ENCODE measurements around the gene C14orf180. TPM values are rescaled to one million over a fixed set of nuclear protein-coding genes. Genes with fewer than 3 reads are reported as not detected.

Gene C14orf180
- total RNA-seq (not detected), total RNA-seq (0 to 0.07 (median 0) reads per million in 29 experiments)
- total RNA-seq (2013): not detected

DNA sequence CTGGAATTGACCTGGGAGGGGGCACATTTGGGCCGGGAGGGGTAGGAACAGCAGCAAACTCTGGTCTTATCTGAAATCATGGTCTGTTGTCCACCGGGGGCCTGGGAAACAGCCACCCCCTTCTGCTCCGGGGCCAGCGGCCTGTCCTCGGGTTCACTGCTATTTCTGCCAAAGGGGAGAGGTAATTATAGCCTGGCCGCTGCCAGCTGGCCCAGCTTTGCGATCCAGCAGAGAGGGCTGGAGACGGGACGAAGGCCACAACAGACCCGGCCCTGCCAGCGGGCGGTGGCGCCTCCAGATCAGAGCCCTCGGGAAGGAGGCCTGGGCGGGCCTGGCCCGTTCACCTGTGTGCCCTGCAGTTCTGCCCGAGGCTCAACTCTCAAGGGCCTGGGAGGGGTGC is at the start of gene C14orf180:
Gene C14orf180, plus strand, starts transcription at position 258 of the 400 bp plus-strand sequence. CDS start 6,667 bp downstream, outside the sequence.
- no peak for ATAC-seq (replicated peaks in 1 of 4)
- H3K4me1 Mint-ChIP-seq: peaks cover 0 to 6% (median 0%) of the 10 kb centered on the region in 3 donors
- H3K4me3 ChIP-seq (ENCODE audit: control insufficient read depth in 1 of 2, extremely low read depth in 1 of 2, low read length in 1 of 2): no peak within 1 kb of the TSS
- no peak within 1 kb of the TSS for H3K4me3 Mint-ChIP-seq
- no peaks in the 10 kb centered on the region for H3K4me1 ChIP-seq (ENCODE audit: control insufficient read depth in 1 of 2, extremely low read depth in 1 of 2, insufficient read depth in 2 of 2, low read length in 2 of 2)
- no peak for DNase-seq
- no peaks in the 10 kb centered on the region for H3K9me3 Mint-ChIP-seq
- peaks cover 0 to 66% of the 10 kb centered on the region in 2 experiments for H3K27me3 ChIP-seq (replicated peaks in 1 of 2; ENCODE audit: control insufficient read depth in 2 of 2, extremely low read depth in 1 of 2, insufficient read depth in 2 of 2, low read length in 1 of 2)
- no peaks in the 10 kb centered on the region for H3K36me3 Mint-ChIP-seq
- 83% methylated on average over 17 of the region's 17 CpGs for WGBS (ENCODE audit: insufficient coverage)
- no peaks in the 10 kb centered on the region for H3K9me3 ChIP-seq
- H3K36me3 ChIP-seq (ENCODE audit: control insufficient read depth in 2 of 2, extremely low read depth in 1 of 2, insufficient read depth in 1 of 2, low read length in 1 of 2): no peaks in the 10 kb centered on the region
- H3K27ac ChIP-seq (ENCODE audit: low read length): no peak within 1 kb of the TSS
- ChIA-PET CTCF (no interaction called here), POLR2A (no interaction called here)
- H3K27ac Mint-ChIP-seq: no peak within 1 kb of the TSS
- peaks cover 4 to 12% of the 10 kb centered on the region in 2 donors for H3K27me3 Mint-ChIP-seq

DNA sequence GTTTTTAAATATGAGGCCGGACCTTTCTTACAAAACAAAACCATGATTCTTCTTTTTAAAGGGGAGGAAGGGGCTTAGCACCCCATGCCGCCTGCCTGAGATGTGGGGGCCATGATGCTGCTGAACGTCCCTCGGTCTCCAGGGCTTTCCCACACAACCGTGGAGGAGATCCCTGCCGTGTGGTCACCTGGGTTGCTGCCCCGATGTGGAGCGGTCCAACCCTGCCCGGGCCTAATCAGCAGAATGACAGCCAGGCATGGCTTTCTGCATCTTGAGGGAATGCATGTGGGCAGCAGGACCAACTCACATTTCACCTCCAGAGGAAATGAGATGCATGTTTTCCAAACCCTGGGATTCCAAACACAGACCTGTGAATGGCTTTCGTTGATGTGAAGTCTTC is 48.9 kb upstream of the C14orf180 start:
- no peak for ATAC-seq (replicated peaks in 1 of 4)
- WGBS (ENCODE audit: insufficient coverage): 83% methylated on average over 9 of the region's 10 CpGs
- POLR2A ChIA-PET: no interaction called here
- Mint-ChIP-seq H3K4me3 (no peak overlapping the region), H3K4me1 (peaks cover 7 to 18% (median 11%) of the 10 kb centered on the region in 3 donors), H3K36me3 (no peaks in the 10 kb centered on the region), H3K9me3 (peaks cover 20 to 33% (median 23%) of the 10 kb centered on the region in 3 donors), H3K27me3 (peaks cover 10 to 11% of the 10 kb centered on the region in 2 donors), H3K27ac (no peak overlapping the region)
- no peaks in the 10 kb centered on the region for H3K9me3 ChIP-seq
- H3K4me3 ChIP-seq (ENCODE audit: control insufficient read depth in 1 of 2, extremely low read depth in 1 of 2, low read length in 1 of 2): no peak overlapping the region
- H3K36me3 ChIP-seq (ENCODE audit: control insufficient read depth in 2 of 2, extremely low read depth in 1 of 2, insufficient read depth in 1 of 2, low read length in 1 of 2): no peaks in the 10 kb centered on the region
- CTCF ChIA-PET: no interaction called here
- peaks cover 0 to 13% of the 10 kb centered on the region in 2 experiments for H3K27me3 ChIP-seq (replicated peaks in 1 of 2; ENCODE audit: control insufficient read depth in 2 of 2, extremely low read depth in 1 of 2, insufficient read depth in 2 of 2, low read length in 1 of 2)
- H3K4me1 ChIP-seq (ENCODE audit: control insufficient read depth in 1 of 2, extremely low read depth in 1 of 2, insufficient read depth in 2 of 2, low read length in 2 of 2): no peaks in the 10 kb centered on the region
- DNase-seq: no peak
- H3K27ac ChIP-seq (ENCODE audit: low read length): no peak overlapping the region

DNA sequence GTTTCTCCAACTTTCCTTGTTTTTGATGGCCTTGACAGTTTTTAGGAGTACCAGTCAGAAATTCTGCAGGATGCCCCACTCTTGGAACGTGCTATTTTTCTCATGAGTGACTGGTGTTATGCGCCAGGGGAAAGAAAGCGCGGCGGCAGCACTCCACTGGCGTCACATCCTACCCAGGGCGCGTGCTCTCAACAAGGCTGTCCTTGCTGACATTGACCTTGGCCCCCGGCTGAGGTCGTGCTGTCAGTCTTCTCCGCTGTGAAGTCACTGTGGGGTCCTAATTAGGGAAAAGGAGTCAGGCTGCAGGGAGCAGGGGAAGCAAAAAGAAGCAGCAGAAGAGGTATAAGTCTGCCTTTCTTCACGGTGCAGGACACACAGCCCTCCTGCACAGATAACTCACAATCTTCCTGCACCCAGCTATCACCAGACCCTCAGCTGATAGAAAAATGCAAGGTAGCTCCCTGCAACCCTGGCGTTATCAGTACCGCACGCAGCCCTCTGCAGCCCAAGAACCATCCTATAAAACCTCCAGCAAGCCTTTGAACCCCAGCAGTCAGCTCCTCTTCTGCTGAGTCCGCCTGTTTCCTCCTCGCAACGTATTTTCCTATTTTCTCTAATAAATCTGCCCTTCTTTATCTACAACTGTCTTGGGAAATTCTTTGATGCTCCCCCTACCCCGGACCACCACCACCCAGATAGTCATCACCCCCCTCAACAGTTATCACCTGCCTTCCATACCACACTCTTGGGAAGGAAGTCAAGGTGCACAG is 48.0 kb upstream of the C14orf180 start:
- DNase-seq: no peak
- no peak overlapping the region for H3K4me3 ChIP-seq (ENCODE audit: control insufficient read depth in 1 of 2, extremely low read depth in 1 of 2, low read length in 1 of 2)
- no peaks in the 10 kb centered on the region for H3K36me3 ChIP-seq (ENCODE audit: control insufficient read depth in 2 of 2, extremely low read depth in 1 of 2, insufficient read depth in 1 of 2, low read length in 1 of 2)
- Mint-ChIP-seq H3K9me3 (peaks cover 18 to 33% (median 23%) of the 10 kb centered on the region in 3 donors), H3K4me3 (no peak overlapping the region), H3K27ac (no peak overlapping the region), H3K4me1 (peaks cover 7 to 16% (median 11%) of the 10 kb centered on the region in 3 donors), H3K27me3 (peaks cover 10 to 11% of the 10 kb centered on the region in 2 donors), H3K36me3 (no peaks in the 10 kb centered on the region)
- 85% methylated on average over 11 of the region's 19 CpGs for WGBS (ENCODE audit: insufficient coverage)
- H3K27ac ChIP-seq (ENCODE audit: low read length): no peak overlapping the region
- ChIA-PET CTCF (no interaction called here), POLR2A (no interaction called here)
- H3K9me3 ChIP-seq: no peaks in the 10 kb centered on the region
- peaks cover 0 to 16% of the 10 kb centered on the region in 2 experiments for H3K27me3 ChIP-seq (replicated peaks in 1 of 2; ENCODE audit: control insufficient read depth in 2 of 2, extremely low read depth in 1 of 2, insufficient read depth in 2 of 2, low read length in 1 of 2)
- no peak for ATAC-seq (replicated peaks in 1 of 4)
- H3K4me1 ChIP-seq (ENCODE audit: control insufficient read depth in 1 of 2, extremely low read depth in 1 of 2, insufficient read depth in 2 of 2, low read length in 2 of 2): no peaks in the 10 kb centered on the region

DNA sequence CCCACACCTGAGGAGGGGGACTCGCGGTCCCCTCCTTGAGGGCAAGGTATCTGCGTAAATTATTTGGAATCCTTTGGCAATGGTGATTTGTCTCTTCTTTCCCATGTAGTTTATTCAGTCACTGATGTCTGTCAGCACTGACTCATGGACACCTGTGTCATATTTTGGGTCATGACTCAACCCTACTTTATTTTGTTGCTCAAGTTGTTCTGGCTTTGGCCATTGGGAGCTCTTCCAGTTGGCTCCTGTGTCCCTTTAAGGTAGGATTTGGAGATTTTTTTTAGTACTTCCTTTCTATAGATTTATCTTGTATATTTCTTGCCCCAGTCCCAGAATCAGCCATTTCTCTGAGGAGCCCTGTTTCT is 47.4 kb upstream of the C14orf180 start:
- no peaks in the 10 kb centered on the region for H3K36me3 Mint-ChIP-seq
- H3K27me3 Mint-ChIP-seq: peaks cover 11 to 15% of the 10 kb centered on the region in 2 donors
- Histone ChIP-seq H3K9me3 (no peaks in the 10 kb centered on the region), H3K36me3 (ENCODE audit: control insufficient read depth in 2 of 2, extremely low read depth in 1 of 2, insufficient read depth in 1 of 2, low read length in 1 of 2) (no peaks in the 10 kb centered on the region), H3K4me3 (ENCODE audit: control insufficient read depth in 1 of 2, extremely low read depth in 1 of 2, low read length in 1 of 2) (no peak overlapping the region), H3K27ac (ENCODE audit: low read length) (no peak overlapping the region), H3K27me3 (replicated peaks in 1 of 2; ENCODE audit: control insufficient read depth in 2 of 2, extremely low read depth in 1 of 2, insufficient read depth in 2 of 2, low read length in 1 of 2) (peaks cover 0 to 20% of the 10 kb centered on the region in 2 experiments), H3K4me1 (ENCODE audit: control insufficient read depth in 1 of 2, extremely low read depth in 1 of 2, insufficient read depth in 2 of 2, low read length in 2 of 2) (no peaks in the 10 kb centered on the region)
- ATAC-seq (replicated peaks in 1 of 4) (no peak), DNase-seq (no peak)
- H3K27ac Mint-ChIP-seq: no peak overlapping the region
- peaks cover 7 to 11% (median 10%) of the 10 kb centered on the region in 3 donors for H3K4me1 Mint-ChIP-seq
- H3K9me3 Mint-ChIP-seq: peaks cover 12 to 28% (median 23%) of the 10 kb centered on the region in 3 donors
- WGBS (ENCODE audit: insufficient coverage): 83% methylated on average over 1 of the region's 3 CpGs
- ChIA-PET CTCF (no interaction called here), POLR2A (no interaction called here)
- no peak overlapping the region for H3K4me3 Mint-ChIP-seq

DNA sequence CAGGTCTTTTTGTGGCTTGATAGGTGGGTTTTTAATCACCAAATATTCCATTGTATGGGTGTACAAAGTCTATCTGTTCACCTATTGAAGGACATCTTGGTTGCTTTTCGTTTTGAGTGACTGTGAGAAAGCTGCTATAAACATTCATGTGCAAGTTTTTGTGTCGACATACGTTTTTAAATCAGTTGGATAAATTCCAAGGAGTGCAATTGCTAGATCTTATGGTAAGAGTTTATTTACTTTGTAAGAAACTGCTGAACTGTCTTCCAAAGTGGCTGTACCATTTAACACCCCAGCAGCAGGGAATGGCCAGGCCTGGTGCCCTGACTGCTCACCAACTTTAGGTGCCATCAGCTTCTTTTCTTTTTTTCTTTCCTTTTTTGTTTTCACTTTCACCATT is 45.5 kb upstream of the C14orf180 start:
- H3K27me3 ChIP-seq (replicated peaks in 1 of 2; ENCODE audit: control insufficient read depth in 2 of 2, extremely low read depth in 1 of 2, insufficient read depth in 2 of 2, low read length in 1 of 2): peaks cover 0 to 20% of the 10 kb centered on the region in 2 experiments
- ChIA-PET CTCF (no interaction called here), POLR2A (no interaction called here)
- H3K4me1 Mint-ChIP-seq: peaks cover 0 to 2% (median 2%) of the 10 kb centered on the region in 3 donors
- no peaks in the 10 kb centered on the region for H3K36me3 Mint-ChIP-seq
- no peak overlapping the region for H3K4me3 ChIP-seq (ENCODE audit: control insufficient read depth in 1 of 2, extremely low read depth in 1 of 2, low read length in 1 of 2)
- ATAC-seq (replicated peaks in 1 of 4): no peak
- no peak overlapping the region for H3K27ac Mint-ChIP-seq
- no peaks in the 10 kb centered on the region for H3K36me3 ChIP-seq (ENCODE audit: control insufficient read depth in 2 of 2, extremely low read depth in 1 of 2, insufficient read depth in 1 of 2, low read length in 1 of 2)
- 84% methylated on average over 2 of the region's 3 CpGs for WGBS (ENCODE audit: insufficient coverage)
- H3K27ac ChIP-seq (ENCODE audit: low read length): no peak overlapping the region
- H3K27me3 Mint-ChIP-seq: peaks cover 13 to 15% of the 10 kb centered on the region in 2 donors
- H3K9me3 Mint-ChIP-seq: peaks cover 0 to 15% (median 9%) of the 10 kb centered on the region in 3 donors
- no peak for DNase-seq
- H3K9me3 ChIP-seq: no peaks in the 10 kb centered on the region
- H3K4me1 ChIP-seq (ENCODE audit: control insufficient read depth in 1 of 2, extremely low read depth in 1 of 2, insufficient read depth in 2 of 2, low read length in 2 of 2): no peaks in the 10 kb centered on the region
- H3K4me3 Mint-ChIP-seq: no peak overlapping the region

DNA sequence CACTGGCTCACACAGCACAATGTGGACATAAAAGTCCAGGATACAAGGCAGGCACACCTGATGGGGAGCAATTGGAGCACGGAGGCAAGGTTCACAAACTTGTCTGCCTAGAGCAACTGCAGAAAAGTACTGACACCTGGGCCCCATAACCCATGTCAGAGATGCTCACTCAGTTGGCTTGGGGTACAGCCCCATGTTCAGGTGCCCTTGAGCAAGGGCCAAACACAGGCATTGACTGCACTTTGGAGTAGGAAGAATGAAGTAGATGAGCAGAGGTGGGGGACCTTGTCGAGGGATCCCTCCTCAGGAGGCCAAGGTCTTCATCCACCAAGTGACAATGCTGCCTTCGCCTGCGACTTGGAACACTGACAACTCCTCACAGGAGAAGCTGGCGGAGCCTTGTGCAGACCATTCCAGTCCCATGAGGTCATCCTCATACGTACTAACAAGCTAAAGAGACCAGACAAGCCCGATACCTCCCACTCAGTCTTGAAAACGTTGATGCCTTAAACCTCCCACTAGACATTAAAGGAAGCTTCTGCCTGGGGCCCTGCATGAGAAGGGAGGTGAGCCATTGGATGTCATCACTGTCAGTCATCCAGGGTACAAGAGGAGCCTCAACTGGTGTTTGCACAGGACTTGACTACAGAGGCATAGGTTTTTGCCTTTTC is 42.5 kb upstream of the C14orf180 start:
- Histone ChIP-seq H3K9me3 (no peaks in the 10 kb centered on the region), H3K36me3 (ENCODE audit: control insufficient read depth in 2 of 2, extremely low read depth in 1 of 2, insufficient read depth in 1 of 2, low read length in 1 of 2) (no peaks in the 10 kb centered on the region), H3K4me1 (ENCODE audit: control insufficient read depth in 1 of 2, extremely low read depth in 1 of 2, insufficient read depth in 2 of 2, low read length in 2 of 2) (no peaks in the 10 kb centered on the region), H3K4me3 (ENCODE audit: control insufficient read depth in 1 of 2, extremely low read depth in 1 of 2, low read length in 1 of 2) (no peak overlapping the region), H3K27ac (ENCODE audit: low read length) (no peak overlapping the region), H3K27me3 (replicated peaks in 1 of 2; ENCODE audit: control insufficient read depth in 2 of 2, extremely low read depth in 1 of 2, insufficient read depth in 2 of 2, low read length in 1 of 2) (peaks cover 0 to 10% of the 10 kb centered on the region in 2 experiments)
- Mint-ChIP-seq H3K27me3 (peaks cover 11 to 12% of the 10 kb centered on the region in 2 donors), H3K36me3 (no peaks in the 10 kb centered on the region), H3K4me3 (no peak overlapping the region), H3K4me1 (peaks cover 0 to 2% (median 2%) of the 10 kb centered on the region in 3 donors), H3K27ac (no peak overlapping the region), H3K9me3 (peaks cover 0 to 15% (median 9%) of the 10 kb centered on the region in 3 donors)
- no peak for DNase-seq
- ChIA-PET POLR2A (no interaction called here), CTCF (interaction anchor here in 1 of 2 donors (0.6 kb wide), 1 partner anchor 58 kb away, joined by 3 read pairs; no protein-coding TSS in a partner anchor)
- ATAC-seq (replicated peaks in 1 of 4): no peak
- WGBS (ENCODE audit: insufficient coverage): 75% methylated on average over 7 of the region's 8 CpGs
